IPS-11a (cell line): ENCODE data around the gene BACH2.
"Not testable (repeated sequence)": the region's sequence is repeated elsewhere in the genome, so short reads cannot be mapped to it uniquely, and the experiment has no call there.

Experiments
- H3K4me3 ChIP-seq: one replicate; pipeline ENCODE4 v1.5.1; 2013; ENCODE audit warnings: low read depth, low read length, control low read depth

The BACH2 gene

DNA sequence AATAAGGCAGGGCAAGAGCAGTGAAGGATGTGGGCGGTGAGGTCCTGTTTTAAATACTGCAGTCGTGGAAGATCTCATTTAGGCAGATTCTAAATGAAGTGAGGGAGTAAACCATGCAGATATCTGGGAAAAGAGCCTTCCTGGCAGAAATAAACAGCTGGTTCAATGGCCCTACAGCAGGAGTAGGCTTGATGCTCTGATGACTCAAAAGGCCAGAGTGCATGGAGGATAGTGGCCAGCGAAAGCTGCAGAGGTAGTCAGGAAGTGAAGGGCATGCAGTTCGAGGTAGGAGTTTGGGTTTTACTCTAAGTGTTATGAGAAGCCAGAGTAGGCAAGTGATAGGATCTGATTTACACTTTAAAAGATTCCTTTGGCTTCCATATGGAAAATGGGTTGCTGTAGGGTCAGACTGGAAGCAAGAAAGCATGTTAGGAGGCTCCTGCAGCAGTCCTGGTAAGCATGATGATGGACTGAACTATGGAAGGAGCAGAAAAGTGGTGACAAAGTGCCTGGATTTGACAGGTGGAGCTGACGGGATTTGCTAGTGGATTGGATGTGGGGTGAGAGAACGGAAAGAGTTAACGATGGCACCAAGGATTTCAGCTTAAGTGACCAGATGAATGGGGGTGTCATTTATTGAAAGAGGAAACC is 252.3 kb downstream of the BACH2 start:
- H3K4me3 ChIP-seq = no peak overlapping the region

DNA sequence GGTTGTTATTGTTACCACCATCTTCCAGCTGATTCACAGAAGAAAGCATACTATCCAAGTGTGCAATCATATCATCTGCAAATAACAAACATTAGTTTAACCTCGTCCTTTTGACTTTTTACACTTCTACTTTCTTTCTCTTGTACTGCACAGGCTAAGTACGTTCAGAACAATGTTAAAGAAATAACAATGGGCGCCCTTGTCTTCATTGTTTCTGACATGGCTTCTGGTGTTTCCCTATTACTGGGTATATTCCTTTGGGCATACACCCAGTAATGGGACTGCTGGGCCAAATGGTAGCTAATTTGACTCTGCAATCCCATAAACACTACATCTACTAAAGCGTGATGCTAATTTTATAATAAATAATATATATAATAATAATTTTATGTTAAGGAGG is 255.7 kb downstream of the BACH2 start:
- no peak overlapping the region for H3K4me3 ChIP-seq

DNA sequence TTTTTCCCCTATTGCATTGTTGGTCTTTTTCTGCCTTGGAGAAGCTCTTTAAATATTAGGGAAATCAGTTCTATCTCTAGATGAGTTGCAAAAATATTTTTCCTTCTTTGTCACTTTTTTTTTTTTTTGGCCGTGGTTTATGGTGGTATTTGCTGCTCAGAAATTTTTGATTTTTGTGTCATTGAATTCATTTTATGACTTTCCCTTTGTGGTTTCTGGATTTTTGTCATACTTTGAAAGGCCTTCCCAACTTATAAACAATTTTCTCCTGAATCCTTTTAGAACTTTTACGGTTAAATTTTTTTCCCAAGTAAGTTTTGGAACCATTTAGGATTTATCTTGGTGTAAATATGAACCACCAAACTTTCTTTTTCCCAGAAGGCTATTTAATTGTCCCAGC is 256.7 kb downstream of the BACH2 start:
- no peak overlapping the region for H3K4me3 ChIP-seq

DNA sequence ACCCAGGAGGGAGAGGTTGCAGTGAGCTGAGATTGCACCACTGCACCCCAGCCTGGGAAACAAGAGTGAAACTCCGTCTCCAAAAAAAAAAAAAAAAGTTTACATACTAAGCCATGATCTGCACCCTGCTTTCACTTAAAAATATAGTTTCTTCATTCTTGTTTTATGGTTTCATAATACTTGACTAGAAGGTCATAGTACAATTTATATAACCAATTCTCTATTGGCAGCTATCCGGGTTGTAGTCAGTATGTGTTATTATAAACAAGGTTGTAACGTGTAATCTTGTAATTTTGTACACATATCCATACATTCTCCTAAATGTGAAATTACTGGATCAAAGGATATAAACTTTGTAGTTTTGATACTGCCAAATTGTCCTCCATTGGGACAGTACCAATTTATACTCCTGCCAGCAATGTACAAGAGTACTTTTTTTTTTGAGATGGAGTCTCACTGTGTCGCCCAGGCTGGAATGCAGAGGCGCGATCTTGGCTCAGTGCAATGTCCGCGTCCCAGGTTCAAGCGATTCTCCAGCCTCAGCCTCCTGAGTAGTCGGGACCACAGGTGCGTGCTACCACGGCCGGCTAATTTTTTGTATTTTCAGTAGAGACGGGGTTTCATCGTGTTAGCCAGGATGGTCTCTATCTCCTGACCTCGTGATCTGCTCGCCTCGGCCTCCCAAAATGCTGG is 257.5 kb downstream of the BACH2 start:
- no peak overlapping the region for H3K4me3 ChIP-seq

DNA sequence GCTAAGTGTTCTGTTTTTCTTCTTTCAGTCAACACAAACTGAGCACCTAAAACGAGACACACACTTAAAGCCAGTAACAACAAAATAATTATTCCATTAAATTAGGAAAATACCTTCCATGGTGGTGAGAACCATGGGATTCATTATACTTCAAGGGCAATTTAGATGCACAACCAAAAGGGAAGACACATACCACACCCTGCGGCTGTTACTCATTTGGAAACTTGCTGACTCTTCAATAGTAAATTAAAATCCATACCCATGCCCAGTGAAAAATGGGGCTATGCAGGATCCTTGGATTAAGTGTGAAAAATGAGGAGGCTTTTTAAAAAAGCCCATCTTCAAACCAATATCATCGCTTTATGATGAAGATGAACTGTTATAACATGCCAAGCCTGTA is 259.7 kb downstream of the BACH2 start:
- no peak overlapping the region for H3K4me3 ChIP-seq

DNA sequence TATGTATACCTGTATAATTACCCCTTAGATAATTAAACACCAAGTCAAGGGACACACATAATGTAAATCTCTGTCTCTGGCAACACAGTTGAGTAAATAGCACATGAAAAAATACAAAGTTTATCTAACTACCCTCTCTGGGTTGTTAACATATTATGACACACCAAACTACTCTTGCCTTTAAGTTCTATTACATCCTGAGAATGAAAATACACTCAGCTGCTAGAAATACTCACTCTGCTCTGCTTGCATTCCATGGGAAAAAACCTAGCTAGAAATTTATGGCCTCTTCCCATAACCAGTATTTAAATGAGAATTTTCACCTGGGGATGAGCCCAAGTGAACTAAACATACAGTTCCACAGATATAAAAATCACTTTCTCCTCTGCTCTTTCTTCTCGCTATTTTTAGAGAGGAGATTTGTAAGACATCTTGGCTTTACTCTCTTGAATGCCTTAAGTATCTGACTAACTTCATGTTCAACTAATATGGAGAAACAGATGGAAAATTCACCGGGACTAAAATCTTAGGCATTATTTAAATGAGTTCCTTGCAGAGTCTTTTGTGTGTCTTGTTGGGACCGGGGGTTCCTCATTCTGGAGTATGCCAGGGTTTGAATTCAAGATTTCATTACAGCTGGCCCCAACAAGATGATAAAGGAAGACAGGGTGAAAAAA is 261.5 kb downstream of the BACH2 start:
- H3K4me3 ChIP-seq = no peak overlapping the region

DNA sequence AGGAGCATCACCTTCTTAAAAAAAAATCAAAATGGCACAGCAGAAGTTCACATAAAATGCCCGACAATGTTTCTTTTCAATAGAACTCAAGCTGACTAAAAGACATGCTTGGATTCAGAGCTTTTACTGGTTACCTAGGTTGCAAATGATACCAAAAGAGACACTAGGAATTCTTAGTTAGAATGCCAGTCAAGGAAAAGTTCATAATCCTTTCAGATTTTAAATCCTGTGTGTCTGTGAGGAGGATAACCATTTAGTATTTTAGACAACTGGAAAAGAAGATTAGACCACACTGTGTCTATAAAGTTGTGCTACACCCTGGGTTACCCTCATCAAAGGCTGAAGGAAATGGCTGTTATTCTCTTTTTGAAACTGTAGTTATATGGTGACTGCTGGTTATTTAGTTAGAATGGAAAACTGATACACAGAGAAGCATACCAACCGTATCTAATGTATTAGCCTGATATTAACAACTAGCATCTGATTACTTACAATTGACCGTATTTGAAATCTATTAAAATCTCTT is 262.8 kb downstream of the BACH2 start:
- H3K4me3 ChIP-seq = no peak overlapping the region

DNA sequence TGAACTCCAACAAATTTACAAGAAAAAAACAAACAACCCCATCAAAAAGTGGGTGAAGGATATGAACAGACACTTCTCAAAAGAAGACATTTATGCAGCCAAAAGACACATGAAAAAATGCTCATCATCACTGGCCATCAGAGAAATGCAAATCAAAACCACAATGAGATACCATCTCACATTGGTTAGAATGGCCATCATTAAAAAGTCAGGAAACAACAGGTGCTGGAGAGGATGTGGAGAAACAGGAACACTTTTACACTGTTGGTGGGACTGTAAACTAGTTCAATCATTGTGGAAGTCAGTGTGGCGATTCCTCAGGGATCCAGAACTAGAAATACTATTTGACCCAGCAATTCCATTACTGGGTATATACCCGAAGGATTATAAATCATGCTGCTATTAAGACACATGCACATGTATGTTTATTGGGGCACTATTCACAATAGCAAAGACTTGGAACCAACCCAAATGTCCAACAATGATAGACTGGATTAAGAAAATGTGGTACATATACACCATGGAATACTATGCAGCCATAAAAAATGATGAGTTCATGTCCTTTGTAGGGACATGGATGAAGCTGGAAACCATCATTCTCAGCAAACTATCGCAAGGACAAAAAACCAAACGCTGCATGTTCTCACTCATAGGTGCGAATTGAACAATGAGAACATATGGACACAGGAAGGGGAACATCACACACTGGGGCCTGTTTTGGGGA is 264.0 kb downstream of the BACH2 start:
- H3K4me3 ChIP-seq = not testable (repeated sequence)

DNA sequence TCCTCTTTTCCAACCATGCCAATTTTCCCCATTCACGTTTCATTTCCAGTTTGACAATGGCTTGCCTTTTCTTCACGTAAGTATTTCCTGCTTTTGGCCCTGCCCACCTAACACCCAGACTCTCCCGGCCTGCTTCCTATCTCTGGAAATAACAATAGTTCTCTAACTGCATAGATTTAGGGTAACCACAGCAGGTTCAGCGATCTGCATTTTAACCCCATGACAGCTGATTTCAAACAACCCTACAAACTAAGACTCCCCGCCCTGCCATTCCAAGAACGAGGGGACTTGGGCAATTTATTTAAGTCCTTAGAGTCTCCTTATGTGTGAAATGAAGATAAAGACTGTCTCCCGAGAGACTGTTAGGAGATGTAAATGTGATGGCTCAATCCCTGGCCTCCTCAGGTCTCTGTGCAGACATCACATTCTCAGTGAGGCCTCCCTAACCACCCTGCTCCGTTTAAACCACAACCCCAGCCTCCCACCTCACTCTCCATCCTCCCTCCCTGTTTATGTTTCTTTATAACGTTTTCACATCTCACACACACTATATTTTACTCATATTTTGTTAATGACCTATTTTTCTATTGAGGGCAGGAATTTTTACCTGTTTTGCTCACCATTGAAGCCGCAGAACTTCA is 267.5 kb downstream of the BACH2 start:
- no peak overlapping the region for H3K4me3 ChIP-seq

DNA sequence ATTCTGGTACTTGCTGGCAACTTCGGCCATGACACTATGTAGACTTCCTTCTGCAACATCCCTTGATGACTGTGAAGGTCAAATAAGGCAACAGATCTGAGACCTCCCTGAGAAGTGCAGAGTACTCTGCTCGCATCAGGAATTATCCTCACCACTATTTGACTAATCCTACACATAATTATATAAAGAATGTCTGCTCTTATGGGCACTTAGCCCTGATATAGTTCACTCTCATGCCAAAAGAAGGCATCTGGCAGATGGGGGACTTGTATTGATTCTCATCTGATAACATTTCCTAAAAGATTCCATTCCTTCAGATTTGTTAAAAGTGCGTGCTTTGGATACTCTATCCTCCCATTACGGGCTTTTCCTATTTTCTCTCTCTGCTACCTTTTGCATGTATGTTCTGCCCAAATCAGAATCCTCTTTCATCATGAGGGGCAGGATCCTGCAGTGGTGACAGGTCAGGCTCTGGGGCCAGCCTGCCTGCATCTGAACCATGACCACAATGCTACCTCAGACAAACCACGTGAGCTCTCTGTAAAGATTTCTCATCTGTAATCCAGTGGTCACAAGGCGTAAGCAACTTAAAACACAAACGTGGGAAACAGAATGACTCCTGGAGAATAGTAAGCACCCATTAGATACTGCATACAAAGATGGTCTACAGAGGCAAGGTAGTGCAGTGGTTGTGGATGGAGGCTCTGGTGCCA is 268.4 kb downstream of the BACH2 start:
- no peak overlapping the region for H3K4me3 ChIP-seq

DNA sequence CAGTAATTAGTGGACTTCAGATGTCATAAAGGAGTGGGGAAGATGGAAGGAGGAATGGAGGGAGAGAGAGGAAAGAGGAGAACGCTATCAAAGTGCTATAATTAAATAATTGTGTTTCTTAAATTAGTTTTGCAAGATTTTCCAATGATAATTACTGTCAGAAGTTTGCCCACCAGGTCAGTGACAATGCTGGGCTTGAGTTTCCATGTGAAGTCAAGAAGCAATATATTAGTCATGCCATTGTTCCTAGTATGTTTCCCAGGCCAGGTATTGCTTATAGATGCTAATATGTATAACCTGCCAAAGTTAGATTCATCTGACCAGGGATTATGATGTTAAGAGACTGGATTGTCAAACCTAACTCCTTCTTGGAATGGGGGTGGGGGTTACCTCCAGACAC is 270.4 kb downstream of the BACH2 start:
- H3K4me3 ChIP-seq = no peak overlapping the region

DNA sequence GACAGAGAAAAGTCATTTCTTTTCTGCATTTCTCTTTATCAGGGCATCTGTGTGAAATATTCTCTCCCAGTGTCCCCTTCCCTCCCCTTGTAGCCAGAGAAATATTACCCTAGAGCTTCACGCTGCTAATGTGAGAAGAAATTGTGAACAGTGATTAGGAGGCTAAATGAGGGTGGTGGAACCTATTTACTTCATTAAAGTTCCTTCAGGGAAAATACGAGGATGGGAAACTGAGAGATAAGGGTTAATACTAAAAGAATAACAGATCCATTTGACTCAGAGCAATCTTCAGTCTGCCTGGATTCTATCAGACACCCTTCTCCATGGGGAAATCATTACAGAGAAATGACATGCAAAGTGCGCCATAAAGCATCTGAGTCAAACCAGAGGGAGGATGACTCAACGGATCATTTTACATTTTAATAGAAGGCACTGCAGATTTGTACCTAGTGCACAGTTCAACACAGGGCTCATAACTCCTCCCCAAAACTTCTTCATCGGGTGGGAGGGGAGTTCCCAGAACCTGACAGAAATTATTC is 271.1 kb downstream of the BACH2 start:
- no peak overlapping the region for H3K4me3 ChIP-seq

DNA sequence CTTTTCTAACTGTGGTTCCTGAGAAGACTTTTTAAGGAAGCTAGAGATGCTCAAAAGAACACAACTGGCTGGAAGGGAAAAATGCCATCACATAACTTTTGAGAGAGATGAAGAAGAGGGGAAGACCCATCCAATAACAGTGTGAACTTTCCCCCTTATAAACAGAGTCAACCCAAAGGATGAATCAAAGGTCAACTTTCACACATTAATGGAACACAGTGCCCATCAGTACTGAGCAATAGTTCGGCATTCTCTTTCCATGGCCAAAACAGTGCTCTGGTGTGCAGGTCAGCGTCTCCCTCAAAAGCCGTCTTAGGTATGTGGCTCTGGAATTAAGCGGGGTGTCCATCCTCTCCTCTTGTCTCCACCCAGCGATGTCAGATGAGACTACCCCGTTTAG is 272.0 kb downstream of the BACH2 start:
- no peak overlapping the region for H3K4me3 ChIP-seq

DNA sequence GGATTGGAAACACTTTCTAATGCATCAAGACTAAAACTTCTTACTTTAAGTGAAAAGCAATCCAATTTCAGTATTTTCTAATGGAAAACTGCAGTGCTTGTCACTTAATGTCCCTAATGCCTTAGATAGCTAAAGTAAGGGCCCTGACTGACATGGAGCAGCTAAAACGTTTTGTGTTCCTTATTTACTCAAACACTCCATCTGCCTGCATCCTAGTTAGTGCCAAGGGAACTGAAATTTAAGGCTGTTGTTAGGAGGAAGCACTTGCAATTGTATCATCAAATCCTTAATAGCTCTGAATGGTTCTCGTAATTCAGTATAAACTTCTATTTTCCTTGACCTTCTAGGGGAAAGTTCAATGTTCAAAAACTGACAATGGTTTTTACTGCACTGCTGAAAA is 274.9 kb downstream of the BACH2 start:
- no peak overlapping the region for H3K4me3 ChIP-seq

DNA sequence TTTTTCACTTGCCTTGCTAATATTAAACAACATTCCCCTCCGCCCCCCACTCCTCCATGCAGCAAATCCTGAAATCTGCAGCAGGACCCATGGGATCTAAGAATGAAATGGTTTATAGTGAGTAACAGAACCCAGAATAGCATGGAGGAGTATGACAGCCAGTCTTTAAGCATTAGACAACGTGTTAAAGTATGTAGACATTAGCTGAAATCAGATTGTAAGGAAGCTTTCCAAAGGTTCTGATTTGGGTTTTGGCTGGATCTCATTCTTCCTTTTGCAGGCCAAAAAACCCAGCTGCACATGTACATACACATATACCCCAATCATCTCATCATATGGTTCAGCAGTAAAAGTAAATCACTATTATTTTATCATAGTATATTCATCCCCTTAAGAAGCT is 275.9 kb downstream of the BACH2 start:
- no peak overlapping the region for H3K4me3 ChIP-seq

DNA sequence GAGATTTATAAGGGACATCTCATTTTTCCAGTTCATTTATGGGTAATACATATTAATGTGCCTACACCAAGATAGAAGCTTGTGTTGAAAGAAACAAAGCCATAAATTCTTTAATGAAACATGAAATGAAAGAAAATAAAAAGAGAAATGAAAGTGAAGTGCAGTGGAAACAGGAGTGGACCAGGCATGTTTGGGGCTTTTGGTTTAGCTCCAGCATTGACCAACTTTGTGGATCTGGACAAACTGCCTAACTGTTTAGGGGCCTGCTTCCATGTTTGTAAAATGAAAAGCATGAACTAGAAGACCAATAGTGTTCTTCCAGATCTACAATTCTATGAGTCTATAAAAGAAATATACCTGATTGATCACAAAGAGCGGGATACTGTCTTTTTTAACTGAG is 277.4 kb downstream of the BACH2 start:
- H3K4me3 ChIP-seq = no peak overlapping the region

DNA sequence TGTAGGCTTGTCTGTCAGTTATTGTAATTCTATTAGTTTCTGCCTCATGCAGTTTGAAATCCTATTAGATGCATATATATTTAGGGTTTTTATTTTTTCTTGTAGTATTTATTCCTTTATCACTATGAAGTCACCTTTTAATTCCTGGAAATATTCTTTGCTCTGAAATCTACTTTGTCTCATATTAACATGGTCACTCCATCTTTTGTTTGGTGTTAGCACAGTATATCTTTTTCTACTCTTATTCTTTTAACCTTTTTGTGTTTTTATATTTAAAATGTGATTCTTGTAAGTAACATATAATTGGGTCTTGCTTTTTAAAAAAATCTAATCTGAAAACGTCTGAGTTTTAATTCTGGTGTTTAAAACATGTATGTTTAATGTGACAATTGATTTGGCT is 280.8 kb downstream of the BACH2 start:
- no peak overlapping the region for H3K4me3 ChIP-seq

DNA sequence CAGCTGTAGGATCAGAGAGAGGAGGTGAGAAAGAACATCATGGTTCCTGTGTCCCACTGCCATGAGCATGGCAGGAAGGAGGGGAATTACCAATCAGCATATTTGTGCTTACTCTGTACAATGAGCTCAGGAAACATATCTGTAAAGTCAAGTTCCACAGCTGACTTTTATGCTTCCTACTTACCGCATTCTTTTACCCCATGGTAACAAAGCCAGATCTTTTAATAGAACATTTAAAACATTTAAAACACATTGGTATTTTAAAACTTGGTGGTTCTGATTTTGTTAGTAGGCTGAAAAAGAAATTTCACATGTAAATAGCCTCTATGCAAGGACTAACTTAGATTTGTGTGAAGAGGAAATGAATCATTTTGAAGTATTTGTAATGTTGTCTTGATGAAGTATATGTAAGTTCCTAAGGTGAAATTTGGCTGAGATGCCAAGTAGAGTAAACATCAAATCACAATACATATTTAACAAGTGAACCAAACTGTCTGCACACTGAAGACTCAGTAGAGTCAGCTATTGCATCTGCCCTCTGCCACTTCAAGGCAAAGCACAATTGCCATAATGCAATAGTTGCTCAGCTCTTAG is 287.6 kb downstream of the BACH2 start:
- no peak overlapping the region for H3K4me3 ChIP-seq

DNA sequence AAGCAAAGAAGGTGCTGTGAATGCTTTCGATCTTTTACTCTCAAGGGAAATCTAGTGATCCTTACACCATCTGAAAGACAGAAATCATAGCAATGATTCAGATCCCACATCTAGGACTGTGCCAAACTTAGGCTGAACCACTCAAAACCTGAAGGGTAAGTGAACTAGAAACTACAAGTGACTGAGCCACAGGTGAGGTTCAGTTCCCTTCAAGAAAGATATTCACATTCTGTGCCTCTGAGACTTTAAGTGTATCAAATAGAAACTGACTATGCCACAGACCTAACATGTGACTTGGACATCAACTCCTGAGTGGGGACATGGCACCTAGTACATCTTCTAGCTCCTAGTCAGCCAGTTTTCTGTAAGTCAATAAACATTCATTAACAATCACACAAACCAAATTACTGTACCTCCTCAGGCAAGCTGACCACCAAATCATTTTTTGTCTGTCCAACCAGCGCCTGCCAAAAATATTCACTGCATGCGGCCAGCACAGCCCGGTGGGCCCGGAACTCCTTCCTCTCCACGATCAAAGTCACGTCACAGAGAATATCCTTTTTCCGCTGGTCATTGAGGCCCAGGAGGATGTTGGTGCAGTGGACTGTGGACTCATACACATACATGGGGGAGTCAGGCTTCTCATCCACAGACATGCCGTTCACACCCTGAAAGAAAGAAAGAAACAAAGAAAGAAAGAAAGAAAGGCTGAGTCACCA is 288.3 kb downstream of the BACH2 start:
- no peak overlapping the region for H3K4me3 ChIP-seq
